HG03354 (cell line): ENCODE measurements around the gene SCGB1C1.
"Not testable (repeated sequence)": the region's sequence is repeated elsewhere in the genome, so short reads cannot be mapped to it uniquely, and the experiment has no call there.

Source experiments
- ATAC-seq: cut with Tn5 transposase; IDR thresholded peaks from one replicate; pipeline ENCODE4 v1.9.1; 2021; ENCODE audit warnings: mild to moderate bottlenecking; ENCODE audit not compliant: unreplicated experiment, poor library complexity, severe bottlenecking

SCGB1C1 gene

DNA sequence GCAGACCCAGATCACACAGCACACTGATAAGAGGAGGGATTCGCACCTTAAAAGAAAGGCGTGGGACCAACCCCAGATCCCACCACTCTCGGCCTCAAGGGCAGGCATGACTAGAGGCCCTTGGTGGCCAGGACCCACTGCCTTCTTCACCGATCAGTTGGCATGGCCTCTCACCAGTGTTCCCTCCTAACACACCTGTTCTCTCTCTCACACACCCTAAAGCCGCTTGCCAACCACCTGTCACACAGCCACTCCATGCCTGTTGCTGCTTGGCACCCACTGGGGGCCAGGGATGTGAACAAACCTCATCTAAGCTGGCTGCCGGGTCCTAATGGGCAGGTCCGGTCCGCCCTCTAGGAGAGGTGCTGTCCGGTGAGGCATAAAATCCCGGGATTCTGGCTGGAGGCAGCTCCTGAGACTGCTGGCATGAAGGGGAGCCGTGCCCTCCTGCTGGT, at the start of gene SCGB1C1:
Gene SCGB1C1, plus strand, starts transcription at position 405 of the 455 bp plus-strand sequence. Its CDS starts 22 bp downstream, at position 427.
- ATAC-seq = not testable (repeated sequence)

GRCh38 chr11:180242-180641, 12.6 kb upstream of the SCGB1C1 start:
- ATAC-seq = not testable (repeated sequence)

- ATAC-seq = not testable (repeated sequence)
These were observed 3.6 kb upstream of the SCGB1C1 start for GRCh38 chr11:189200-189783.

DNA sequence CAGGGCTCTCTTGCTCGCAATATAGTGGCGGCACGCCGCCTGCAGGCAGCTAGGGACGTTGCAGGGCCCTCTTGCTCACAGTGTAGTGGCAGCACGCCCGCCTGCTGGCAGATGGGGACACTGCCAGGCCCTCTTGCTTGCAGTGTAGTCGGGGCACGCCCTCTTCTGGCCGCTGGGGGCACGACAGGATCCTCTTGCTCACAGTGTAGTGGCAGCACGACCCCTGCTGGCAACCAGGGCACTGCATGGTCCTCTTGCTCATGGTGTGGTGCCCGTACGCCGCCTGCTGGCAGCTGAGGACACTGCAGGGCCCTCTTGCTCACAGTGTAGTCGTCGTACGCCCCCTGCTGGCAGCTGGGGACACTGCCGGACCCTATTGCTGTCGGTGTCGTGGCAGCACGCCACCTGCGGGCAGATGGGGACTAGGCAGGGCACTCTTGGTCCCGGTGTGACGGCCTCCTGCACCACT, 3.0 kb upstream of the SCGB1C1 start:
- peak; percentile 81 for ATAC-seq

DNA sequence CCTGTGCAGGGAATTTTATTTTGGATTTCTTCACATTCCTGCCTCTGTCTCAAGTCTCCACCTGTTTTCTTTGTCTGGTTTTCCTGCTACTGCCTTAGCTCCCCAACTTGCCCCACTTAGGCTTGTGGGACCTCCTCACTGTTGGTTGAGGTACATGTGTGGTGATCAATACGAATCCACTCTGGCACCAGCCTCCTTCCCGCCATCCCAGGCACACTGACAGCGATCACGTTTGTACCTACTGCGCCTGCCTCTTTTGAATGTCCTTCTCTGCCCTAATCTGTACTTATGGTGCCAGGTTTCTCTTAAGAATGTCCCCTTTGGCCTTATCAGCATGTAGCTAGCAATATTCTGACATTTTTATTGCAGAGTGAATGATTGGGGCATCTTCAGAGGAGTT, 2.3 kb upstream of the SCGB1C1 start:
- not testable (repeated sequence) for ATAC-seq

DNA sequence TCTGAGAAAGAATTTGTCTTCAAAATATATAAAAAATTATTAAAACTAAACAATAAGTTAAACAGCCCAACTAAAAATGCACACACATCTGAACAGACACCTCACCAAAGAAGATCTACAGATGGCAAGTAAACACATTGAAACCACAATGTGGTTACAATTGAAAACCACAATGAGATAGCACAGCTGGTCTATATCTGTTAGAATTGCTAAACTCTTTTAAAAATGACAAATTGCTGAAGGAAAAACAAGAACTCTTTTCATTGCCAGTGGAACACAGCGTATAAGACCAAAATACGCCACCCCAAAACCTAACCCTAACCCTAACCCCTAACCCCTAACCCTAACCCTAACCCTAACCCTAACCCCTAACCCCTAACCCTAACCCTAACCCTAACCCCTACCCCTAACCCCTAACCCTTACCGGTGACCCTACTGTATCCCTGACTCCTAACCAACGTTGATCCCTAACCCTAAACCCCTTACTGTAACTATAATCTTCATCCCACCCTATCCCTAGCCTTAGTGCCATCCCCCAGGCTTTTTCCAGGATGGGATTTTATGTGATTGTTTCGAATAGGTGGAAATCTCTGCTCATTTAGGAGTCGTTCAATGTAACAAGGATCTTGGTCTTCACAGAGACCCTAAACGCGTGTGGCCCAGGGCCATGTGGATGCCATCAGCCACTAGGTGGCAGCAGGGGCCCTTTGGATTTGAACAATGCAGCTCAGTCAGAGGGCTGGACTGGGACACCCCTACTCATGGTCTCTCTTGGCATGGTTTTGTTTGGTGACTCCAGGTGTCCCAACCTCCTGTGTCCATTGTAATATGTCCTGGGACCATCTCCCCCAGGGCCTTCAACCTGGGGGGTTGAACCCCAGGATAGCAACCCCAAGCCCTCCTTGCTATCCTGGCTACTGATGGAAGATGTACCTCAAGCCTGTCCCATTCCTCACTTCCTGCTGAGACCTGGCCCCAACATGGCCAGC, 1.1 kb upstream of the SCGB1C1 start:
- not testable (repeated sequence) for ATAC-seq

- ATAC-seq = not testable (repeated sequence)
These were observed 603 bp downstream of the SCGB1C1 start for GRCh38 chr11:193481-193880.

- ATAC-seq = no peak
These were observed 4.2 kb downstream of the SCGB1C1 start for GRCh38 chr11:196786-197731.

DNA sequence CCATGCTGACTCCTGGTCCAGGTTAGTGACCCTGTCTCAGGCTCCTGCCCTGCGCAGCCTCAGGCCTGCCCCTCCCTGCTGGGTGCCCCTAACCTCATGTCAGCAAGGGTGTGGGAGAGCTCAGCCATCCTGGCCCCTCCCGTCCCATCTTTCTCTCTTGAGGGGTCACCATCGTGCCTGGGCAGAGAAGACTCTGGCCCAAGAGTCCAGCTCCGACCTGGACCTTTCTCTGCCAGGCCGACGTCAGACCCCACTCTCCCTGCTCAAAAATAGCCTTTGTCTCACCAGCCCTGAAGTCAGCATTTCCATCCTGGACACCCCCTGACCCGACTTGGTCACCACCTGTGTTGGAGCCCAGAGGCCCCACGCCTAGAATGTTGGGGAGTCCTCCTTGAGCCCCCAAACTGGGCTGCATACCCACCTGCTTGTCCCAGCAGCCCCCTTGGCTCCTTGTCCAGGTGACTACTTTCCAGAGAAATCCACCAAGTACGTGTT, 4.9 kb downstream of the SCGB1C1 start:
- no peak for ATAC-seq

DNA sequence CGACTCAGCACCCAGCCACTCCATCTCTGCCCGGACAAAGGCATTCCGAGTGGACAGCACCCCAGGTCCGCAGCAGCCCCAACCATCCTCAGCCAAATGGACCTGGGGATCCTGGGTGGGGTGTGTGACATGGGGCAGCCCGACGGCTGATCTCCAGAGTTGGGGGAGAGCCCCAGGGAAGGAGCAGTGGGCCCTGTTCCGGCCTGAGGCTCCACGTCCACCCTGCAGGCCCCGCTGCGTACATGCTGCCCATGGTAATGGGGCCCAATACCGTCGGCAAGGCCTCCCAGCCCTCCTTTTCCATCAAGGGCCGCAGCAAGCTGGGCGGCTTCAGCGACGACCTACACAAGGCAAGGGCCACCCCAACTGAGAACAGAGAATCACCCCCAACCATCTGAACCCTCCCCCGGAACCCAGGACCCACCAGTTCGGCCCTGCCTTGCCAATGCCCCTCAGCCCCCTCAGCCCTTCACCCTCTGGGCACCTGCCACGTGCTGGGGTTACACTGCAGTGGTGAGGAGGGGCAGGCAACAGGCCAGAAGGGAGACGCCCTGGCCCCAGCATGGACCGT, 5.4 kb downstream of the SCGB1C1 start:
- no peak for ATAC-seq

GRCh38 chr11:199004-199581, 6.2 kb downstream of the SCGB1C1 start:
- ATAC-seq = no peak

GRCh38 chr11:199782-200181, 6.9 kb downstream of the SCGB1C1 start:
- ATAC-seq = no peak

DNA sequence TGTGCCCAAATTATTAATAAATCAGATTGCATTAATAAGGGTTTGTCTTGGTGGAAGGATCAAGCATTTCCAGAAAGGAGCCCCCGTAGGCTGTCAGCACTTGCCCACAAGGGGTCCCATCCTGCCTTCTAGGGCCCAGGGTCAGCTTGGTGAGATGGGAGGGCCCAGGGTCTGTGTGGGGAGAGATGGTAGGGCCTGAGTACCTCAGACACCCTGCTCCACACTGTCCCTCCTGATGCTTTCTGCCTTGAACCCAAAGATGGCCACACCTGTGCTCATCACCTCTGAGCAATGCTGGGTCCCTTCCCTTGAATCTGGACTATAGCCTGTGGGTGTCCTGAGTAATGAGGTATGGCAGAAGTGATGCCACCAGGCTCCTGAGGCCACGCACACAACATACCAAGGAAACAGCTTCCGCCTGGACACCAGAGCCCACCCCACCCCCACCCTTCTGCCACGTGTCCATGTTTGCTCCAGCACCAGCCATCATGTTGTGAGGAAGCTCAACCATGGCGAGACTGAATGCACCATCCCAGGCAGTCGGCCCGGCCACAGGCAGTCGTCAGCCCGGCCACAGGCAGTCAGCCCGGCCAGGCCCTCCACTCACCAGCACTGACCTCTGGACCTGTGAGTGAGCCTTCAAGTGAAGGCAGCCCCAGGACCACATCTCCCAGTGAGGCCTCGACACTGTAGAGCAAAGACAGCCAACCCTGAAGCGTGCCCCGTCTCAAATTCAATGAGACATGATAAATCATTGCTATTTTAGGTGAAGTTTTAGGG, 7.5 kb downstream of the SCGB1C1 start:
- ATAC-seq = no peak

DNA sequence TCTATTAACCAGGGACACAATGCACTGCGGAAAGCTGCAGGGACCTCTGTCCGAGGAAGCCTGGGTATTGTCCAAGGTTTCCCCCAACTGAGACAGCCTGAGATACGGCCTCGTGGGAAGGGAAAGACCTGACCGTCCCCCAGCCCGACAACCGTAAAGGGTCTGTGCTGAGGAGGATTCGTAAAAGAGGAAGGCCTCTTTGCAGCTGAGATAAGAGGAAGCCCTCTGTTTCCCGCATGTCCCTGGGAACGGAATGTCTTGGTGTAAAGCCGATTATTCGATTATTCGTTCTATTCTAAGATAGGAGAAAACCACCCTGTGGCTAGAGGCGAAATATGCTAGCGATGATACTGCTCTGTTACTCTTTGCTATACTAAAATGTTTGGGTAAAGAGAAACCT, 9.1 kb downstream of the SCGB1C1 start:
- no peak for ATAC-seq

DNA sequence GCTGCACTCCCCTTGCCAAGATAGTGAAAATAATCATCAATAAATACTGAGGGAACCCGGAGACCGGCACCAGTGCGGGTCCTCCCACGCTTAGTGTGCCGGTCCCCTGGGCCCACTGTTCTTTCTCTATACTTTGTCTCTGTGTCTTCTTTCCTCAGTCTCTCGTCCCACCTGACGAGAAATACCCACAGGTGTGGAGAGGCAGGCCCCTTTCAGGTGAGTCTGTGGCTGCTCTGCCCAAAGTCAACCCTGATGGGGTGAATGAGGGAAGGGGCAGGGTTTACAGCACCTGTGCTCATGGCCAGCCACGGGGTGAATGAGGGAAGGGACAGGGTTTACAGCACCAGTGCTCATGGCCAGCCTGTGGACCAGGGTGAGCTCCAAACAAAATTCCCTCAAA, 9.6 kb downstream of the SCGB1C1 start:
- no peak for ATAC-seq

DNA sequence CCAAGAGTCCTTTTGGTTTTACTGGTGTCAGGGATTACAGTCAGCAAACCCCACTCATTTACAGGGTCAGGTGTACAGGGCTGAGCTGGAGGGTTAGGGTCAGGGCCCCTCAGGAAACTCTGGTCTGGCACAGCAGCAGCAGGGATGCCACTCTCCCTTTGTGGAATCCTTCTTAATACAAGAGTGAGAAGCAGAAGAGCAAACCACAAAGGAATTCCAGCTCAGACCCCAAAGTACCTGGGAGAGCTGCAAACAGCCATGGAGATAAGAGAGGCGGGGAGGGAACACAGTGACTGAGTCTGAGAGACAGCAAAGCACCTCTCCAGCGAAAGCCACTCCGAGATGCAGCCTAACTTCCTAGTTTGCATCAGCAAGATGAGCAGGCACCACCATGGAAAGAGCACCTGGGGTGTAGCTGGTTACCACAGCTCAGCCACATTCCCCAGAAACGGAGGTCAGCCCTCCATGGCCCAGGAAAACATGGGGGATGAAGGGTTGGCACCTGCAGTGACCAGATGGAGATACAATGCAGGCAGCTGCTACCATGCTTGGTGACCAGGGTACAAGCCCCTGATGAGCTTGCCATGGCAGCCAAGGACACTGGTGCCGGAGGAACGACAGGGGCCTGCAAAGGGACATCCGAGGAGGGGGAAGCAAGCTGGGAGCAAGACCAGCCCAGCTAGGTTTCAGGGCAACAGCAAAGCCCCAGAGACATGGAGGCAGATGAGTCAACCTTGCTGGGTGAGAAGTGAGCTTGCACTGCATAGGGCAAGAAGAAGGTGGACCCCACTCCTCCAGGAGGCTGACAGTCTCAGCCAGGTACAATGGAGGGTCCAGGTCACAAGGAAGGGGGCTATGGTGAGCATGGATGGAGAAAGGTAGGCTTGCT, 10.4 kb downstream of the SCGB1C1 start:
- ATAC-seq = no peak

DNA sequence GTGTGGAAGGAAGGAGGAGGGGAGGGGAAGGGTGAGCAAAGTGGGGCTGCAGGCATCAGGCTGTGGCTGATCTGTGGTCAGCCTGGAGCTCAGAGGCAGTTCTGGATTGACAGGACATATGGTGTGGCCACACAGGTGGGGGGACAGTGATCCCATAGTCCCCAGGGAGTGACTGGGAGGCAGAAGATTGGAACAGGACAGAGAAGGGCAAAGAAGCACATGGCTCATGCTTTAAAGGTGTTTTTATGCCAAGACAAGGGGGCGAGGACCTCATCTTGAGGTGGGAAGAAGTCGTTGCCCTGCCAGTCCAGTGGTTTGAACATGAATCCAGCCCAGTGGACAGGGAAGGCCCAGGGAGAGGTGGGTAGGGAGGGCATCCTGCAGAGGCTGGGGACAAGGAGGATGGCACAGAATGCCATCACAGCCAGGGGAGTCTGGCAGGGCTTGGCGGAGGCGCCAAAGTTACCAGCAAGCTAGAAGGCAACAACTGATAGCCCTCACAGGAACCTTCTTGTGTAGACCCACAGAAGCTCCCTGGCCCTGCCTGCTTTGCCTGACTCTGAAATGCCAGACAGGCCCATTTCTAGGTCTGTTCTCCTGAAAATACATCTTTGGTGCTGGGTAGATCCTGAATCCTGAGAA, 11.2 kb downstream of the SCGB1C1 start:
- no peak for ATAC-seq
